ENCODE data around the gene MEIS3. TPM values are rescaled to one million over a fixed set of nuclear protein-coding genes. Genes with fewer than 3 reads are reported as not detected.

MEIS3 gene
- total RNA-seq, 3 donors from 2014 or later, result 2.1 to 11.6 (median 4.2) TPM

GRCh38 chr19:47418692-47419029 lies 666 bp downstream of the MEIS3 start:
- H3K9me3 ChIP-seq, result no peaks in the 10 kb centered on the region
- ATAC-seq (no peak), DNase-seq (no peak)
- no peaks in the 10 kb centered on the region for H3K4me1 ChIP-seq (ENCODE audit: low read depth)
- no peak overlapping the region for H3K4me3 ChIP-seq
- TF ChIP-seq CTCF (IDR thresholded peaks at IDR 0.05), result no peak
- intact Hi-C loops (cut with DNase I, micrococcal nuclease), result no loop called here
- no peaks in the 10 kb centered on the region for H3K36me3 ChIP-seq (ENCODE audit: low read depth)

- intact Hi-C loops (cut with DNase I, micrococcal nuclease), result no loop called here
These were observed 1.3 kb downstream of the MEIS3 start for GRCh38 chr19:47417746-47418691.

GRCh38 chr19:47417107-47417745 lies 2.1 kb downstream of the MEIS3 start:
- intact Hi-C loops (cut with DNase I, micrococcal nuclease), result no loop called here
- Histone ChIP-seq H3K9me3 (no peaks in the 10 kb centered on the region), H3K4me1 (ENCODE audit: low read depth) (no peaks in the 10 kb centered on the region), H3K36me3 (ENCODE audit: low read depth) (no peaks in the 10 kb centered on the region), H3K4me3 (no peak overlapping the region)
- DNase-seq, result peak in 1 of 3 donors; percentile 2
- no peak for ATAC-seq
- TF ChIP-seq CTCF (IDR thresholded peaks at IDR 0.05), result no peak

More at GRCh38 chr19:47417746-47418691, 1.3 kb downstream of the MEIS3 start:
- Histone ChIP-seq H3K4me3 (no peak overlapping the region), H3K36me3 (ENCODE audit: low read depth) (no peaks in the 10 kb centered on the region), H3K4me1 (ENCODE audit: low read depth) (no peaks in the 10 kb centered on the region), H3K9me3 (no peaks in the 10 kb centered on the region)
- no peak for TF ChIP-seq CTCF (IDR thresholded peaks at IDR 0.05)
- ATAC-seq (no peak), DNase-seq (no peak)

GRCh38 chr19:47416643-47416985 lies 2.7 kb downstream of the MEIS3 start:
- intact Hi-C loops (cut with DNase I, micrococcal nuclease), result no loop called here

More at GRCh38 chr19:47416643-47416985, 2.7 kb downstream of the MEIS3 start:
- no peak for DNase-seq
- Histone ChIP-seq H3K36me3 (ENCODE audit: low read depth) (no peaks in the 10 kb centered on the region), H3K4me1 (ENCODE audit: low read depth) (no peaks in the 10 kb centered on the region), H3K4me3 (no peak overlapping the region), H3K9me3 (no peaks in the 10 kb centered on the region)
- no peak for ATAC-seq
- no peak for TF ChIP-seq CTCF (IDR thresholded peaks at IDR 0.05)

Data from mucosa of descending colon (tissue), 3 donors.